HG03064 (cell line): Measurements from ENCODE around the gene KIAA1143.

Source experiments
- ATAC-seq: cut with Tn5 transposase; IDR thresholded peaks from one replicate; pipeline ENCODE4 v1.9.1; 2021; ENCODE audit warnings: low read depth; ENCODE audit not compliant: unreplicated experiment

Gene KIAA1143

GRCh38 chr3:44761424-44762169 is at the start of gene KIAA1143, which contains the start of gene KIF15:
KIAA1143 (minus strand) TSS chr3:44761619; CDS start chr3:44761602, 17 bp downstream.
KIF15 (plus strand) TSS chr3:44761794; CDS start chr3:44761866, 72 bp downstream.
- peak; percentile 83 for ATAC-seq

- no peak for ATAC-seq
Observed at GRCh38 chr3:44805960-44806359, 44.5 kb upstream of the KIAA1143 start.

- no peak for ATAC-seq
Observed at GRCh38 chr3:44803298-44803697, 41.9 kb upstream of the KIAA1143 start.

DNA sequence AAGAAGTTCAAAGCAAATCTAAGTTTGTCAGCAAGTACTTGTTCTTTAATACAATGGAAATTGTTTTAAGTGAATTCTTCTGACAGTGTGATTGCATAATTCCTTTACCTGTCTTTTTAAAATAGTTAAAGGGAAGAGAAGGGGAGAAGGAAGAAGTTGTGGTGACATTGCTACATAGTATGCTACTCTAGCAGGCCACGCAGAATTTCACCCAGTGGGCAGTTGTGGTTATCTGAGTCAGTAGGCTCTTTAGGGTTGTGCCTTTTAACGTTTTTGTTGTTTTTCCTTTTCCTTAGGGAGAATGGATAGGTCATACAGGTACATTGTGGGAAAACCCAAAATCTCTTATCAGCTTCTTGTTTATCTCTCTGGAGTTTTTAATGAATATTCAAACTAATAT is 40.6 kb upstream of the KIAA1143 start:
- no peak for ATAC-seq

- ATAC-seq: no peak
Observed at GRCh38 chr3:44795197-44795596, 33.8 kb upstream of the KIAA1143 start.

DNA sequence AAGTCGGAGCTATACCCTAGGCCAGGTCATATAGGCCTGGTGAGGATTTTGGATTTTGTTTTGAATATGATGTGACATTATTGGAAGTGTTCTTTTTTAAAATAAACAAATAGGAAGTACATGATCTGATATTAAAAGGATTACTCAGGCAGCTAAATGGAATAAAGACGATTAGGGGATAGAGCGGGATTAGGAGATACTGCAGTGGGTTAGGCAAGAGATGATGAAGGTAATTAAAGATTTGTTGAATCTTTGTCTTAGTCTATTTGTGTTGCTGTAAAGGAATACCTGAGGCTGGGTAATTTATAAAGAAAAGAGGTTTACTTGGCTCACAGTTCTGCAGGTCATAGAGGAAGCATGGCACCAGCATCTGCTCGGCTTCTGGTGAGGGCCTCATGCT is 21.5 kb upstream of the KIAA1143 start:
- no peak for ATAC-seq

- ATAC-seq: no peak
Observed at GRCh38 chr3:44772099-44772442, 10.7 kb upstream of the KIAA1143 start.

DNA sequence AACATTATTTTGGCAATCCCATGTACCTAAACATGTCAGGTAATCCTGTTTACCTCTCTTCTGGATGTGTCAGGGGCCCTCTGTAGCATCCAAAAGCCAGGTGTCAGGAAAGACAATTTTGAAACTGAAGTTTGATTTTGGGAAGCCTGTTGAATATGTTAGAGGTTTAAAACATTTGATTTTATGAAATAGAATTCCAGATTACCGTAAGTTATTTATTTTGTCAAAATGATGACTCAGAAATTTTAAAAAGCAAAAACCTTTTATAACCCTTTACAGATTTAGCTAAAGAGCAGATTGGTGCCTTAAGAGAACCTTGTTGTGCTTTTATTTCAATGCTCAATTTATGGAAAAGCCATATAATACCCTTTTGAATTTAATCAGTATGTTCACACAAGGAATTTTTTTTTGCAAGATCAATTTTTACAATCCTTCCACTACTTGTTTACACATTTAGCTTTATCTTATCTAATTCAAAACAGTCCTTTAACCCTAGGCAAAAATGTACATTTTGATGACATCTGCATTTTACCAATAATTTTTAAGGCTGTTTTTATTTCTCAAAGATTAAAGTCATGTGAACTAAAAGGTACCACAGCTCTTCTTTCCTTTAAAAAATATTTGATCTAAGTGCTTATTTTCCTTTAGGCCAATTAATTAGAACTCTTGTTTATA is 10.1 kb upstream of the KIAA1143 start:
- no peak for ATAC-seq

- ATAC-seq: no peak
Observed at GRCh38 chr3:44764248-44764647, 2.8 kb upstream of the KIAA1143 start.

DNA sequence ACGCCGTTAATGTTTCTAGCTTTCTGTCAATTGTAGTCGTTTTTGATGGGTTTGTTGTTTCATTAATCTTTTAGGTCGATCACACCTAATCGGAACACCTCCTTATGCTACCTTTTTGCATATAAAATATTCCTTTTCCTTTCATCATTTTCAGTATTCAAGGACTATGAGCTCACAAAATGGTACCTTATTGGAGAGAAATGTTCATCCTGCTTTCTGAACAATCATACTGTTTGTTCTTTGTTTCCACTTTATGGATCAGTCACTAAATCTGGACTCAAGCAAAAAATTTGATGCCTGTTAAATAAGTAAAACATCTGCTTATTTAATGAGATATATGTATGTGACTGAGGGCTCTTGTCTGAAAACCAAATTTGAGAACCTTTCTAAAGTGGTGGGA is 1.3 kb upstream of the KIAA1143 start:
- ATAC-seq: no peak

GRCh38 chr3:44762170-44762677 is 805 bp upstream of the KIAA1143 start:
- peak; percentile 4 for ATAC-seq

- no peak for ATAC-seq
Observed at GRCh38 chr3:44761101-44761423, 357 bp downstream of the KIAA1143 start.

DNA sequence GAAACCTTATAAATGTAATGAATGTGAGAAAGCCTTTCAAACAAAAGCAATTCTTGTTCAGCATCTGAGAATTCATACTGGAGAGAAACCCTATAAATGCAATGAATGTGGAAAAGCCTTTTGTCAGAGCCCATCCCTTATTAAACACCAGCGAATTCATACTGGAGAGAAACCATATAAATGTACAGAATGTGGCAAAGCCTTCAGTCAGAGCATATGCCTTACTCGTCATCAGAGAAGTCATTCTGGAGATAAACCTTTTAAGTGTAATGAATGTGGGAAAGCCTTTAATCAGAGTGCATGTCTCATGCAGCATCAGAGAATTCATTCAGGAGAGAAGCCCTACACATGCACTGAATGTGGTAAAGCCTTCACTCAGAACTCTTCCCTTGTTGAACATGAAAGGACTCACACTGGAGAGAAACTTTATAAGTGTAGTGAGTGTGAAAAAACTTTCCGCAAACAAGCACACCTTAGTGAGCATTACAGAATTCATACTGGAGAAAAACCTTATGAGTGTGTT is 26.7 kb downstream of the KIAA1143 start:
- ATAC-seq: no peak

DNA sequence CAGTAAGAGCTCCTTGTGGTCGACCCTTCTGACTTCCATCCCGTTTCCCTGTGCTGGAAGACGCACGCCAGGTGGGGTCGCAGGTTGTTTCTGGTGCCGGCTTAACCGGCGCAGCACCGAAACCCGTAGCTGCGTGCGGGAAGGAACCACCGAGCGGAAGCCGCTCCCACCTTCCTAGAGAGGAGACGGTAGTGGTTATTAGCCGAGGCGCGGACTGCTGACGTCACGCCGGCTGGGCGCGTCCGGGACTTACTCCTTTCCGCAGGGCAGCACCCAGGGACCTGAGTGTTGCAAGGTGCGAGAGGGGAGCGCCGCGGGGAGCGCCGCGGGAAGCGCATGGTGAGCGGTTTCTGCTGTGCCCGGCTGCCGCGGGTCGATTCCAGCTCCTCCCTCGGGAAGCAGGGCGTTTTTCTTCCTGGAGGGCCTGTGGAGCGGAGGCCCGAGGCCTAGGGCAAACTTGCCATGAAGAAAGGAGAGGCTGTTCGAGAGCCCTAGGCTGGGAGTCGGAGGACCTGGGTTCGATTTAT is 32.0 kb downstream of the KIAA1143 start, which contains the start of gene ZNF501:
Gene ZNF501 (plus strand): TSS at position 252 of the 527 bp plus-strand sequence. CDS start 4,787 bp downstream, outside the sequence.
- ATAC-seq: no peak

GRCh38 chr3:44722103-44722401 is 39.4 kb downstream of the KIAA1143 start:
- ATAC-seq: no peak

DNA sequence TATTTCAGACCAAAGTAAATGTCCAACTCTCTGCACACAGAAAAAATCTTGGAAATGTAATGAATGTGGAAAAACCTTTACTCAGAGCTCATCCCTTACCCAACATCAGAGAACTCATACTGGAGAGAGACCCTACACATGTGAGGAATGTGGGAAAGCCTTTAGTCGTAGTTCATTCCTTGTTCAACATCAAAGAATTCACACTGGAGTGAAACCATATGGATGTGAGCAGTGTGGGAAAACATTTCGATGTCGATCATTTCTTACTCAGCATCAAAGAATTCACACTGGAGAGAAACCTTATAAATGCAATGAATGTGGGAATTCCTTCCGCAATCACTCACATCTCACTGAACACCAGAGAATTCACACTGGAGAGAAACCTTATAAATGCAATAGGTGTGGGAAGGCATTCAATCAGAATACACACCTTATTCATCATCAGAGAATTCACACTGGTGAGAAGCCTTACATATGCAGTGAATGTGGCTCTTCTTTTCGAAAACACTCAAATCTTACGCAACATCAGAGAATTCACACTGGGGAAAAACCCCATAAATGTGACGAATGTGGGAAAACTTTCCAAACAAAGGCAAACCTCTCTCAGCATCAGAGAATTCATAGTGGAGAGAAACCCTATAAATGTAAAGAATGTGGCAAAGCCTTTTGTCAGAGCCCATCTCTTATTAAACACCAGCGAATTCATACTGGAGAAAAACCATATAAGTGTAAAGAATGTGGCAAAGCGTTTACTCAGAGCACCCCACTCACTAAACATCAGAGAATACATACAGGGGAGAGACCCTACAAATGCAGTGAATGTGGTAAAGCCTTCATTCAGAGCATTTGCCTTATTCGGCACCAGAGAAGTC is 40.0 kb downstream of the KIAA1143 start:
- no peak for ATAC-seq

DNA sequence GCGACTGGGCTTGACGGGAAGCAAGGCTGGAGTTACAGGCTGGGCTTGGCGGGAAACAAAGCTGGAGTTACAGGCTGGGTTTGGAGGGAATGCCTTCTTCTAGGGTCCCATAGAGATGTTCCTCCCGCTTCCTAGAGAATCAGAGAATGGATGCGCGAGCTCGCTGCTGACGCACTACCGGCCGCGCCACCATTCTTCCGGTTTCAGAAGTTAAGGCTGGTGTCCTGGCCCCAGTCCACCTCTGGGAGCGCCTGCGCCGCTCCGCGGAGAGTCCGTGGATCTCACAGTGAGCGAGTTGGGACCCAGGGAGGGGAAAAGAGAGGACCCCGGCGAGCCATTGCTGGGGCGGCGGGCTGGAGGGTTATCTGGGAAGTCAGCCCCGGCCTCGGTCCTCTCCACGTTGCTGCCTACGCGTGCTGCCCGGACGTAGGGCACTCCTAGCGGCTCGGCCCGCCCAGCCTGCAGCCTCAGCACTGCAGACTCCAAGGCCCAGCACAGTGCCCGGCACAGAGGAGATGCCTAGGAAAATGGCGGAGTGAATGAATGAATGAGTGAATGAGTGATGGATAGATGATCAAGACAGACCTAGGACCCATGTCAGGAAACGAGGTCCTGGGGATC is 48.9 kb downstream of the KIAA1143 start, which contains the start of gene ZNF502:
Gene ZNF502 (plus strand): TSS at position 206 of the 621 bp plus-strand sequence. CDS start 7,602 bp downstream, outside the sequence.
- no peak for ATAC-seq
